GM19023 (cell line): Measurements from ENCODE around the gene CNKSR3.

Source experiments
- ATAC-seq: cut with Tn5 transposase; IDR thresholded peaks from one replicate; pipeline ENCODE4 v1.9.1; 2021; ENCODE audit warnings: mild to moderate bottlenecking, moderate library complexity; ENCODE audit not compliant: unreplicated experiment

The CNKSR3 gene

GRCh38 chr6:154390034-154390433, 120.5 kb downstream of the CNKSR3 start:
- ATAC-seq = no peak

- ATAC-seq = no peak
These were observed 121.7 kb downstream of the CNKSR3 start for GRCh38 chr6:154388803-154389202.

GRCh38 chr6:154386848-154387717, 123.4 kb downstream of the CNKSR3 start:
- no peak for ATAC-seq

- no peak for ATAC-seq
These were observed 126.3 kb downstream of the CNKSR3 start for GRCh38 chr6:154384191-154384590.

- ATAC-seq = no peak
These were observed 127.2 kb downstream of the CNKSR3 start for GRCh38 chr6:154383273-154383672.

- no peak for ATAC-seq
These were observed 127.7 kb downstream of the CNKSR3 start for GRCh38 chr6:154382740-154383139.

GRCh38 chr6:154381548-154381947, 128.9 kb downstream of the CNKSR3 start:
- no peak for ATAC-seq

GRCh38 chr6:154380741-154381140, 129.7 kb downstream of the CNKSR3 start:
- ATAC-seq = no peak

- ATAC-seq = no peak
These were observed 130.9 kb downstream of the CNKSR3 start for GRCh38 chr6:154379585-154379984.

- ATAC-seq = no peak
These were observed 132.0 kb downstream of the CNKSR3 start for GRCh38 chr6:154378518-154378917.

GRCh38 chr6:154377726-154378125, 132.8 kb downstream of the CNKSR3 start:
- no peak for ATAC-seq

GRCh38 chr6:154373971-154374370, 136.5 kb downstream of the CNKSR3 start:
- ATAC-seq = no peak

- no peak for ATAC-seq
These were observed 139.2 kb downstream of the CNKSR3 start for GRCh38 chr6:154371281-154371680.

GRCh38 chr6:154370545-154370944, 139.9 kb downstream of the CNKSR3 start:
- ATAC-seq = no peak

GRCh38 chr6:154367839-154368695, 142.4 kb downstream of the CNKSR3 start:
- no peak for ATAC-seq

- no peak for ATAC-seq
These were observed 143.1 kb downstream of the CNKSR3 start for GRCh38 chr6:154367336-154367735.

- no peak for ATAC-seq
These were observed 146.7 kb downstream of the CNKSR3 start for GRCh38 chr6:154363821-154364220.

- ATAC-seq = no peak
These were observed 149.0 kb downstream of the CNKSR3 start for GRCh38 chr6:154361476-154361875.

GRCh38 chr6:154360476-154360875, 150.0 kb downstream of the CNKSR3 start:
- ATAC-seq = no peak

GRCh38 chr6:154359679-154360078, 150.8 kb downstream of the CNKSR3 start:
- no peak for ATAC-seq

GRCh38 chr6:154359161-154359574, 151.3 kb downstream of the CNKSR3 start:
- ATAC-seq = no peak

GRCh38 chr6:154358019-154358545, 152.4 kb downstream of the CNKSR3 start:
- no peak for ATAC-seq
